Measurements from ENCODE around the gene MAN1B1. TPM values are rescaled to one million over a fixed set of nuclear protein-coding genes. Genes with fewer than 3 reads are reported as not detected.
"Not testable (repeated sequence)": the region's sequence is repeated elsewhere in the genome, so short reads cannot be mapped to it uniquely, and the experiment has no call there.

Gene MAN1B1
- total RNA-seq, 1 experiment from 2014 or later: 46.5 TPM

GRCh38 chr9:137115394-137116026, 28.7 kb downstream of the MAN1B1 start:
- DNase-seq (ENCODE audit: unreplicated experiment): no peak
- H3K4me3 Mint-ChIP-seq (ENCODE audit: unreplicated experiment): peak overlapping the region; percentile 16
- no peak for TF ChIP-seq CTCF (IDR thresholded peaks at IDR 0.05; ENCODE audit: unreplicated experiment)
- H3K4me1 Mint-ChIP-seq (ENCODE audit: insufficient read depth, unreplicated experiment): no peaks in the 10 kb centered on the region
- no peaks in the 10 kb centered on the region for H3K36me3 Mint-ChIP-seq (ENCODE audit: insufficient read depth, unreplicated experiment)
- ChIA-PET CTCF (interaction anchor here (0.8 kb wide), 1 partner anchor 11 kb away, joined by 3 read pairs; no protein-coding TSS in a partner anchor), POLR2A (interaction anchor here (0.8 to 2.4 kb wide), 7 partner anchors 11 to 112 kb away, joined by 3 to 12 read pairs (median 4); partner anchors contain the start of genes MAN1B1, RNF224 and SSNA1)
- H3K9me3 Mint-ChIP-seq (ENCODE audit: unreplicated experiment): no peaks in the 10 kb centered on the region
- no TSS peak for BruUV-seq (replicated peaks)
- H3K27ac Mint-ChIP-seq (ENCODE audit: low read depth, unreplicated experiment): no peak overlapping the region
- no peaks in the 10 kb centered on the region for H3K27me3 Mint-ChIP-seq (ENCODE audit: insufficient read depth, unreplicated experiment)
- intact Hi-C loops (cut with micrococcal nuclease): no loop called here

GRCh38 chr9:137116027-137116507, 29.3 kb downstream of the MAN1B1 start:
- TF ChIP-seq CTCF (IDR thresholded peaks at IDR 0.05; ENCODE audit: unreplicated experiment): no peak
- no peaks in the 10 kb centered on the region for H3K4me1 Mint-ChIP-seq (ENCODE audit: insufficient read depth, unreplicated experiment)
- BruUV-seq (replicated peaks): no TSS peak
- no peaks in the 10 kb centered on the region for H3K36me3 Mint-ChIP-seq (ENCODE audit: insufficient read depth, unreplicated experiment)
- peak overlapping the region; percentile 16 for H3K4me3 Mint-ChIP-seq (ENCODE audit: unreplicated experiment)
- no peaks in the 10 kb centered on the region for H3K27me3 Mint-ChIP-seq (ENCODE audit: insufficient read depth, unreplicated experiment)
- intact Hi-C loops (cut with micrococcal nuclease): no loop called here
- no peaks in the 10 kb centered on the region for H3K9me3 Mint-ChIP-seq (ENCODE audit: unreplicated experiment)
- no peak overlapping the region for H3K27ac Mint-ChIP-seq (ENCODE audit: low read depth, unreplicated experiment)
- CTCF ChIA-PET: interaction anchor here (1.2 kb wide), 1 partner anchor 121 kb away, joined by 4 read pairs; no protein-coding TSS in a partner anchor
- no peak for DNase-seq (ENCODE audit: unreplicated experiment)
- POLR2A ChIA-PET: interaction anchor here (1.0 to 1.5 kb wide), 2 partner anchors 26 to 61 kb away, joined by 3 read pairs; no protein-coding TSS in a partner anchor

GRCh38 chr9:137116728-137117127, 29.9 kb downstream of the MAN1B1 start:
- ChIA-PET POLR2A (interaction anchor here (1.5 to 1.7 kb wide), 2 partner anchors 60 to 124 kb away, joined by 3 to 4 read pairs; partner anchors contain the start of gene TUBB4B), CTCF (interaction anchor here (1.2 kb wide), 1 partner anchor 120 kb away, joined by 4 read pairs; no protein-coding TSS in a partner anchor)
- intact Hi-C loops (cut with micrococcal nuclease): no loop called here
- H3K27ac Mint-ChIP-seq (ENCODE audit: low read depth, unreplicated experiment): no peak overlapping the region
- no TSS peak for BruUV-seq (replicated peaks)
- no peaks in the 10 kb centered on the region for H3K9me3 Mint-ChIP-seq (ENCODE audit: unreplicated experiment)
- H3K4me3 Mint-ChIP-seq (ENCODE audit: unreplicated experiment): no peak overlapping the region
- no peak for TF ChIP-seq CTCF (IDR thresholded peaks at IDR 0.05; ENCODE audit: unreplicated experiment)
- H3K4me1 Mint-ChIP-seq (ENCODE audit: insufficient read depth, unreplicated experiment): peaks cover under 1% of the 10 kb centered on the region
- H3K36me3 Mint-ChIP-seq (ENCODE audit: insufficient read depth, unreplicated experiment): no peaks in the 10 kb centered on the region
- DNase-seq (ENCODE audit: unreplicated experiment): no peak
- H3K27me3 Mint-ChIP-seq (ENCODE audit: insufficient read depth, unreplicated experiment): no peaks in the 10 kb centered on the region

GRCh38 chr9:137117269-137117731, 30.5 kb downstream of the MAN1B1 start:
- intact Hi-C loops (cut with micrococcal nuclease): no loop called here
- no peak overlapping the region for H3K27ac Mint-ChIP-seq (ENCODE audit: low read depth, unreplicated experiment)

GRCh38 chr9:137118092-137118603, 31.4 kb downstream of the MAN1B1 start:
- H3K27ac Mint-ChIP-seq (ENCODE audit: low read depth, unreplicated experiment); H3K27me3 Mint-ChIP-seq (ENCODE audit: insufficient read depth, unreplicated experiment); H3K36me3 Mint-ChIP-seq (ENCODE audit: insufficient read depth, unreplicated experiment); H3K4me1 Mint-ChIP-seq (ENCODE audit: insufficient read depth, unreplicated experiment); H3K9me3 Mint-ChIP-seq (ENCODE audit: unreplicated experiment); DNase-seq (ENCODE audit: unreplicated experiment); H3K4me3 Mint-ChIP-seq (ENCODE audit: unreplicated experiment); BruUV-seq (replicated peaks): not testable (repeated sequence)
- CTCF ChIA-PET: interaction anchor here (0.6 to 3.1 kb wide), 8 partner anchors 13 to 331 kb away, joined by 3 to 15 read pairs (median 4); partner anchors contain the start of gene RNF224
- POLR2A ChIA-PET: interaction anchor here (1.1 to 1.7 kb wide), 2 partner anchors 9 to 122 kb away, joined by 3 to 4 read pairs; partner anchors contain the start of gene TUBB4B
- intact Hi-C loops (cut with micrococcal nuclease): loop anchor here (1.0 kb wide), 1 partner anchor 109 kb away; the partner anchor contains the start of gene RNF224

More at GRCh38 chr9:137117269-137117731, 30.5 kb downstream of the MAN1B1 start:
- CTCF ChIA-PET: interaction anchor here (1.2 kb wide), 1 partner anchor 119 kb away, joined by 4 read pairs; no protein-coding TSS in a partner anchor
- TF ChIP-seq CTCF (IDR thresholded peaks at IDR 0.05; ENCODE audit: unreplicated experiment): no peak
- H3K4me1 Mint-ChIP-seq (ENCODE audit: insufficient read depth, unreplicated experiment): peaks cover 6% of the 10 kb centered on the region
- no TSS peak for BruUV-seq (replicated peaks)
- H3K36me3 Mint-ChIP-seq (ENCODE audit: insufficient read depth, unreplicated experiment): no peaks in the 10 kb centered on the region
- H3K4me3 Mint-ChIP-seq (ENCODE audit: unreplicated experiment): no peak overlapping the region
- no peaks in the 10 kb centered on the region for H3K9me3 Mint-ChIP-seq (ENCODE audit: unreplicated experiment)
- DNase-seq (ENCODE audit: unreplicated experiment): no peak
- H3K27me3 Mint-ChIP-seq (ENCODE audit: insufficient read depth, unreplicated experiment): no peaks in the 10 kb centered on the region
- POLR2A ChIA-PET: interaction anchor here (1.1 to 1.7 kb wide), 2 partner anchors 10 to 123 kb away, joined by 3 to 4 read pairs; partner anchors contain the start of gene TUBB4B

All from MCF 10A (cell line).